Naive thymus-derived CD8-positive, alpha-beta T cell (primary cell): ENCODE measurements around the gene LRRC14B. TPM values are rescaled to one million over a fixed set of nuclear protein-coding genes. Genes with fewer than 3 reads are reported as not detected.
"Not testable (repeated sequence)": the region's sequence is repeated elsewhere in the genome, so short reads cannot be mapped to it uniquely, and the experiment has no call there.

ENCODE experiments used
- ATAC-seq, 2 donors: fragments of 150-1000 bp; cut with Tn5 transposase in 1 of 2; sonication (Bioruptor Pico), chemical (Tn5 transposase) in 1 of 2; 1 replicate in 1 of 2; 2 replicates in 1 of 2; pipeline ENCODE4 v1.10.0; 2021; ENCODE audit warnings: mild to moderate bottlenecking in 2 of 2, moderate library complexity in 2 of 2
- POLR2A ChIA-PET: fragments of 350-600 bp; sonication (Branson Sonifier 250); formaldehyde crosslinking; loops from one replicate; lab custom pipeline; 2021; ENCODE audit warnings: antibody characterized with exemption; lab: Charles Lee
- DNase-seq, 10 donors: peaks; one replicate each; pipeline versions ENCODE4 v3.0.0 to v3.0.0-alpha.2; 2020 to 2022
- H3K27ac Mint-ChIP-seq, 10 donors: one replicate each; pipeline ENCODE4 v1.8.0; 2020 to 2022; ENCODE audit warnings: mild to moderate bottlenecking in 10 of 10, mixed read lengths in 10 of 10, moderate library complexity in 4 of 10, inconsistent platforms in 1 of 10
- H3K27me3 Mint-ChIP-seq, 5 donors: one replicate each; pipeline ENCODE4 v1.8.0; 2021 to 2022; ENCODE audit warnings: mixed read lengths in 5 of 5
- H3K36me3 Mint-ChIP-seq, 3 donors: one replicate each; pipeline ENCODE4 v1.8.0; 2020 to 2022; ENCODE audit warnings: mixed read lengths in 3 of 3, mild to moderate bottlenecking in 2 of 3, inconsistent platforms in 1 of 3
- H3K4me1 Mint-ChIP-seq, 4 donors: one replicate each; pipeline ENCODE4 v1.8.0; 2021 to 2022; ENCODE audit warnings: mixed read lengths in 4 of 4
- H3K4me3 Mint-ChIP-seq, 10 donors: one replicate each; pipeline ENCODE4 v1.8.0; 2020 to 2022; ENCODE audit warnings: mild to moderate bottlenecking in 10 of 10, mixed read lengths in 10 of 10, moderate library complexity in 6 of 10, inconsistent platforms in 1 of 10
- H3K9me3 Mint-ChIP-seq, 9 donors: one replicate each; pipeline ENCODE4 v1.8.0; 2020 to 2022; ENCODE audit warnings: mixed read lengths in 9 of 9, mild to moderate bottlenecking in 3 of 9, inconsistent platforms in 1 of 9, moderate library complexity in 1 of 9
- polyA plus RNA-seq, 3 donors: library from polyadenylated mRNA; unstranded; fragments of 300-500 nt; fragmentation: Illumina TruSeq; gene quantifications; one replicate each; pipeline ENCODE4 v1.2.3, GENCODE V29; 2021
- total RNA-seq, 8 experiments: library from RNA in 2 of 8; stranded (reverse) in 2 of 8; gene quantifications; one replicate each; pipeline ENCODE4 v1.2.3 and lab custom pipeline; 2021 to 2026

LRRC14B gene
- total and polyA plus RNA-seq, 5 experiments from 2014 or later = 0.13 to 0.31 TPM; not detected in 3

DNA sequence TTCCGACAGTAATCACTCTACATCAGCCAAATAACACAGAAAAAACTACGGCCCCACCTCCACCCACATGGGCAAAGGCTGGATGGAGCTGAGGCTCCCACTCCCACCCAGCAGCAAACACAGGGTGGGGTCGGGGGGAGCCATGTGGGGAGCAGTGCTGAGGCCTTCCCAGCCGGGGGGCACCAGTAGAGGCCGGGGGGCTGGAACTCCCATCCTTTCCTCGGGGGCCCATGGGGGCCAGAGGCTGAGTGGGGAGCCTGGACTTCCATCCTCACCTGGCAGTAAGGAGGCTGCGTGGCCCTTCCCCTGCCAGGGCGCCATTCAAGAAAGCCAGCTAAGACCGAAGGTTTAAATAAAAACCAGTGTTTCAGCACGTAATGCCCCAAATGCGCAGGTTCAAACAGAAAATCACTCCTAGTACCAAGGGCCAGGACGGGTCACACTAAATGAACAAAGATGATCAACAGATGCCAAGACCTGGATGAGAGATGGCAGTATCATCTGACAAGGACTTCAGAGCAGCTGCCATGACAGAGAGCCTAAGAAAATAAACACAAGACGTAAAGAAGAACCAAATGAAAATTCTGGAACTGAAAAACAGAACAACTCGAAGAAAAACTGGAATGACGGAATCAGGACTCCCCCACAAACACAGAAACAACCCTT is 17.3 kb downstream of the LRRC14B start:
- POLR2A ChIA-PET = no interaction called here
- Mint-ChIP-seq H3K4me1 (peaks cover 15 to 38% (median 24%) of the 10 kb centered on the region in 4 donors), H3K4me3 (peak overlapping the region in 2 of 10 donors; percentile 12 to 22), H3K9me3 (no peaks in the 10 kb centered on the region), H3K27me3 (no peaks in the 10 kb centered on the region), H3K36me3 (peaks cover 5 to 54% (median 7%) of the 10 kb centered on the region in 3 donors), H3K27ac (peak overlapping the region in 1 of 10 donors; percentile 73)
- no peak for ATAC-seq
- no peak for DNase-seq

GRCh38 chr5:213803-214395 is 22.6 kb downstream of the LRRC14B start:
- POLR2A ChIA-PET = no interaction called here
- Mint-ChIP-seq H3K36me3 (peaks cover 0 to 37% (median 5%) of the 10 kb centered on the region in 3 donors), H3K4me1 (peaks cover 17 to 51% (median 44%) of the 10 kb centered on the region in 4 donors), H3K27me3 (no peaks in the 10 kb centered on the region), H3K4me3 (peak overlapping the region in 6 of 10 donors; percentile 7 to 59 (median 34)), H3K9me3 (no peaks in the 10 kb centered on the region), H3K27ac (peak overlapping the region in 3 of 10 donors; percentile 32 to 74 (median 51))
- DNase-seq = no peak
- ATAC-seq = no peak

- H3K27ac Mint-ChIP-seq = peak overlapping the region in 6 of 10 donors; percentile 22 to 66 (median 53)
- H3K27me3 Mint-ChIP-seq, POLR2A ChIA-PET, H3K9me3 Mint-ChIP-seq, ATAC-seq, DNase-seq: not testable (repeated sequence)
- H3K4me1 Mint-ChIP-seq = peaks cover 13 to 47% (median 42%) of the 10 kb centered on the region in 4 donors
- peaks cover 0 to 34% (median 5%) of the 10 kb centered on the region in 3 donors for H3K36me3 Mint-ChIP-seq
- H3K4me3 Mint-ChIP-seq = peak overlapping the region in 9 of 10 donors; percentile 1 to 75 (median 64)
Measured at GRCh38 chr5:215256-215655, 24.0 kb downstream of the LRRC14B start.

DNA sequence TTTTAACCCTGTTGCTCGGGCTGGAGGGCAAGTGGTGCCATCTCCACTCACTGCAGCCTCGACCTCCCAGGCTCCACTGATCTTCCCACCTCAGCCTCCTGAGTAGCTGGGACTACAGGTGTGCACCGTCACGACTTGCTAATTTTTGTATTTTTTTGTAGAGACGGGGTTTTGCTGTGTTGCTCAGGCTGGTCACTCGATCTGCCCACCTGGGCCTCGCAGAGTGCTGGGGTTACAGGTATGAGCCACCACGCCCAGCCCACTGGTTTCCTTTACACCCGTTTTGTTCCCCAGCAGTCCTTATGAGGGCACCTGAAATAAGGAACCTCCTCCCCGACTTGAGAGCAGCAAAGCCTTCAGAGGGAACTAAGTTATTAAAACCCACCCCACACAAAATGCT is 24.8 kb downstream of the LRRC14B start:
- H3K9me3 Mint-ChIP-seq, ATAC-seq, H3K27me3 Mint-ChIP-seq, DNase-seq, POLR2A ChIA-PET: not testable (repeated sequence)
- Mint-ChIP-seq H3K27ac (peak overlapping the region in 4 of 10 donors; percentile 36 to 59 (median 50)), H3K36me3 (peaks cover 0 to 31% (median 5%) of the 10 kb centered on the region in 3 donors), H3K4me3 (peak overlapping the region in 5 of 10 donors; percentile 12 to 67 (median 49)), H3K4me1 (peaks cover 12 to 51% (median 46%) of the 10 kb centered on the region in 4 donors)

DNA sequence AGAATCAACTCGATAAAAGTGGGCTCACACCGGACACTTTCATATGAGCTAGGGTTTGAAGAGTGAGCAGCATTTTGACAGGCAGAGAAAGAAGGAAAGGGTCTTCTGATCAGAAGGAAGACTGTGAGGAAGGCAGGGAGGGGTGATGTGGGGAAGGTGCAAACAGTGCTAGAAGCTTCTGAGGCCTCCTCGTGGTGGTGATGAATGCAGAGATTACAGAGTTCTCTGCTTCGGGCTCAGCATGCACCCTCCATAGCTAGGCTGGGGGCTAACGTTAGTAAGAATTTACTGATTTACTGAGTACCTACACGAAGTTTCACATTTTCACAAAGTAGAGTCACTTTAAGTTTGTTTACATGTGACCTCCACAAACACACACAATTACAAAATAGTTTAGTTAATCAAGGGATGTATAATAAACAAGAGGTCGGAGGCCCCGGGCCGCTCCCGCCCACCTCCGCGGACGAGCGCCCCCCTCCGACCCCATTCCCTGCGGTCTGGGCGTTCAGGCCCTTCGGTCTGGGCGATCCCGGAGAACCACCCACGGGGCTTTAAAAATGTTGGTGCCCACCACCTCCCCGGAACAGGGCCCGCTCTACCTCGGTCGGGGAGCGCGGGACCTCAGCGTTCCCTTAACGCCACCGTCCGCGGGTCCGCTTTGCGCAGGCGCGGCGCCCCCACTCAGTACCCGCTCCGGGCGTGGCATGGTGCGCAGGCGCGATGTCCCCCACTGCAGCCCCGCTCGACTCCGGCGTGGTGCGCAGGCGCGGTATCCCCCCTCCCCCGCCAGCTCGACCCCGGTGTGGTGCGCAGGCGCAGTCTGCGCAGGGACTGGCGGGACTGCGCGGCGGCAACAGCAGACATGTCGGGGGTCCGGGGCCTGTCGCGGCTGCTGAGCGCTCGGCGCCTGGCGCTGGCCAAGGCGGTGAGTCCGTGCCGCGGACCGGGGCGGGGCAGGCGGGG is 26.5 kb downstream of the LRRC14B start, which contains the start of the genes CCDC127 and SDHA:
TSS of gene CCDC127 (minus strand) at position 660 of the 963 bp plus-strand sequence. CDS start 1,304 bp downstream, outside the sequence.
TSS of gene SDHA (plus strand) at position 827 of the 963 bp plus-strand sequence. CDS start at position 863, 36 bp downstream.
- peaks cover 17 to 64% (median 60%) of the 10 kb centered on the region in 4 donors for H3K4me1 Mint-ChIP-seq
- peaks cover 0 to 31% (median 5%) of the 10 kb centered on the region in 3 donors for H3K36me3 Mint-ChIP-seq
- ATAC-seq (peak; percentile 86 to 89), DNase-seq (peak; percentile 95 to 100 (median 99))
- not testable (repeated sequence) for H3K9me3 Mint-ChIP-seq, H3K27me3 Mint-ChIP-seq
- peak within 1 kb of the TSS; percentile 90 to 97 (median 95) for H3K4me3 Mint-ChIP-seq
- POLR2A ChIA-PET = interaction anchor here (0.5 to 3.6 kb wide), 17 partner anchors 11 to 1583 kb away, joined by 3 to 32 read pairs (median 3); partner anchors contain the start of genes BRD9, PDCD6 and TRIP13
- peak within 1 kb of the TSS; percentile 86 to 98 (median 96) for H3K27ac Mint-ChIP-seq

- Mint-ChIP-seq H3K36me3 (peaks cover 0 to 31% (median 5%) of the 10 kb centered on the region in 3 donors), H3K4me1 (peaks cover 20 to 69% (median 65%) of the 10 kb centered on the region in 4 donors), H3K27me3 (no peaks in the 10 kb centered on the region), H3K27ac (peak overlapping the region; percentile 86 to 98 (median 96)), H3K4me3 (peak overlapping the region; percentile 90 to 97 (median 95)), H3K9me3 (no peaks in the 10 kb centered on the region)
- peak; percentile 9 to 16 for ATAC-seq
- POLR2A ChIA-PET = interaction anchor here (0.8 to 3.6 kb wide), 14 partner anchors 15 to 1582 kb away, joined by 3 to 32 read pairs (median 3); partner anchors contain the start of genes BRD9, PDCD6 and TRIP13
- DNase-seq = peak in 5 of 10 donors; percentile 12 to 24 (median 15)
Measured at GRCh38 chr5:218457-219291, 27.4 kb downstream of the LRRC14B start.

DNA sequence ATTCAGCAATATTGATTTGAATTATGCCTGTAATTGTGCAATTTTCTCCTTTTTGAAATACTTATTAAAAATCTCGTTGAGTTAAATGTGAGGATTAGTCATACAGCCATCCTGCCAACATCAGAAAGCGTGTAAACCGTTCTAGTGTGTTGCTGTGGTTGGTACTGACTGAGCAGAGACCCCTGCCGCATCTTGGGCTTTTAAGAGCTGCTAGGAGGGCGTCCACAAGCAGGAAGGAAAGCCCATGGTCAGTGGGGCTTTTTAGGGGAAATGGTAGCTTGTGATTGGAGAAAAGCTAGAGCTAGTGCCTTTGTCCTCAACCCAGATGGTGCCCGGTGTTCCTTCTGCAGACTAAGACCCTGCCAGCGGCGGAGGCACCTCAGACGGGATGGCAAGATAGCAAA is 28.2 kb downstream of the LRRC14B start:
- POLR2A ChIA-PET = interaction anchor here (0.8 to 3.6 kb wide), 5 partner anchors 31 to 244 kb away, joined by 3 to 32 read pairs (median 7); partner anchors contain the start of gene PDCD6
- H3K27ac Mint-ChIP-seq = peak overlapping the region; percentile 86 to 98 (median 96)
- H3K9me3 Mint-ChIP-seq = no peaks in the 10 kb centered on the region
- ATAC-seq (peak in 1 of 2 donors; percentile 22), DNase-seq (peak in 6 of 10 donors; percentile 8 to 33 (median 18))
- H3K27me3 Mint-ChIP-seq = no peaks in the 10 kb centered on the region
- H3K36me3 Mint-ChIP-seq = peaks cover 0 to 31% (median 5%) of the 10 kb centered on the region in 3 donors
- H3K4me1 Mint-ChIP-seq = peaks cover 20 to 61% (median 59%) of the 10 kb centered on the region in 4 donors
- peak overlapping the region; percentile 90 to 97 (median 95) for H3K4me3 Mint-ChIP-seq

DNA sequence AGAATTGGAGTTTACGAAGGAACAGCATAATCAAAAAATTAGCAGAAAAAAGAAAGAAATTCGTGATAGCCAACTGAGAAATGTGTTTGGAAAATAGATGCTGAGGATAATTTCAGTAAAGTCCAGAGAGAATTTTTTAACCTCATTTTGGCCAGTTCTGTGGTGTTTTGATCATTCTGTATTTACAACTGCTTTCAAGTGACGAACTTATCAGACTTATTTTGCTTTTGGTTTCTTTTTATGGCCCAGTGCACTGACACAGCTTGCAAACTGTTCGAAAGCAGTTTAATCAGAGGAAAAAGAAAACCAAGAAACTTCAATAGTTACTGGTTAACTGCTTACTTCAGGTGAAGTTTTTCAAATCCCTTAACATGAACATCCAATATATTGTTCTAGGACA is 28.7 kb downstream of the LRRC14B start:
- DNase-seq = peak in 3 of 10 donors; percentile 32 to 50 (median 50)
- H3K4me1 Mint-ChIP-seq = peaks cover 19 to 58% (median 55%) of the 10 kb centered on the region in 4 donors
- no peaks in the 10 kb centered on the region for H3K9me3 Mint-ChIP-seq
- H3K27ac Mint-ChIP-seq = peak overlapping the region; percentile 86 to 98 (median 96)
- peak overlapping the region; percentile 90 to 97 (median 95) for H3K4me3 Mint-ChIP-seq
- H3K36me3 Mint-ChIP-seq = peaks cover 0 to 31% (median 9%) of the 10 kb centered on the region in 3 donors
- peak in 1 of 2 donors; percentile 21 for ATAC-seq
- POLR2A ChIA-PET = interaction anchor here (0.7 to 3.6 kb wide), 4 partner anchors 17 to 173 kb away, joined by 3 to 32 read pairs (median 18); partner anchors contain the start of gene PDCD6
- no peaks in the 10 kb centered on the region for H3K27me3 Mint-ChIP-seq

DNA sequence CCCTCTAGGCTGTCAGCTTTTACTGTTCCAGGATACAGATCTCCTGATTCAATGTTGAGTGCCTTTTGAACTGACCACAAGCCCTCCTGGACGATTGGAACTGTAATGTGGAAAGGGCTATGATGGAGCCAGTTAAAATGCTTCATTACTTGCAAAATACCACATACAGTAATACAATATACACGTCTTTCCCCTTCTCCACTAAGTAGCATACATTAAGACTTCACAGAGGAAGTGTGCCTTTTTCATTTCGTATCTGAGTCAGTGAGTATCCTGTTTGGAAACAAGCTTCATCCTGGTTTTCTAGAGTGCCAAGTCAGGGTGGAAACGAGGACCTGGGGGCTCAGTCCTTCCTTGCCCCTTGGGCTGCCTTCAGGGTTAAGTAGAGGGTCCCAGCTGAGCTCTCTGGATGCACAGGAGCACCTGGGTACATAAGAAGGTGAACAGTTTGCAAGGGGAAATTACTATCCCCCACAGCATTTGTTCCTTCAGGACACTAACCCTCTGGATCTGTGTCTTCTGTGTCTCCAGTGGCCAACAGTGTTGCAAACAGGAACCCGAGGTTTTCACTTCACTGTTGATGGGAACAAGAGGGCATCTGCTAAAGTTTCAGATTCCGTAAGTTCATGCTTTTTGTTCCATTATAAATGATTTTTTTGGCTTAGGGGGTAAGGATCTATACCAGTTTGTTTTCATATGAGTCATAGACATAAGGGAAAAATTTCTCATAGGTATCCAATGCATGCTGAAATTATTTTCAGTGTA is 31.8 kb downstream of the LRRC14B start:
- H3K27me3 Mint-ChIP-seq, DNase-seq, POLR2A ChIA-PET, H3K4me3 Mint-ChIP-seq, ATAC-seq, H3K9me3 Mint-ChIP-seq: not testable (repeated sequence)
- H3K4me1 Mint-ChIP-seq = peaks cover 12 to 45% (median 36%) of the 10 kb centered on the region in 4 donors
- H3K27ac Mint-ChIP-seq = peak overlapping the region in 6 of 10 donors; percentile 13 to 72 (median 40)
- H3K36me3 Mint-ChIP-seq = peaks cover 4 to 45% (median 18%) of the 10 kb centered on the region in 3 donors

GRCh38 chr5:223791-224190 is 32.5 kb downstream of the LRRC14B start:
- Mint-ChIP-seq H3K36me3 (peaks cover 6 to 51% (median 19%) of the 10 kb centered on the region in 3 donors), H3K27me3 (no peaks in the 10 kb centered on the region), H3K4me1 (peaks cover 12 to 45% (median 36%) of the 10 kb centered on the region in 4 donors), H3K9me3 (no peaks in the 10 kb centered on the region), H3K27ac (peak overlapping the region in 2 of 10 donors; percentile 22 to 33), H3K4me3 (no peak overlapping the region)
- POLR2A ChIA-PET = no interaction called here
- ATAC-seq = no peak
- no peak for DNase-seq
